Type B pancreatic cell (in vitro differentiated cells): ENCODE results near the gene PRKCZ. TPM values are rescaled to one million over a fixed set of nuclear protein-coding genes. Genes with fewer than 3 reads are reported as not detected.

Experiments used
- DNase-seq: peaks from one replicate; pipeline ENCODE4 v3.0.0; 2021; ENCODE audit warnings: mixed read lengths; ENCODE audit not compliant: unreplicated experiment; ENCODE audit errors: extremely low spot score
- H3K27ac Mint-ChIP-seq: 2 replicates; pipeline ENCODE4 v1.8.0; 2021; ENCODE audit warnings: mild to moderate bottlenecking, mixed read lengths
- H3K27me3 Mint-ChIP-seq: 2 replicates; pipeline ENCODE4 v1.8.0; 2021; ENCODE audit warnings: mixed read lengths
- H3K36me3 Mint-ChIP-seq: 2 replicates; pipeline ENCODE4 v1.8.0; 2021; ENCODE audit warnings: mixed read lengths
- H3K4me1 Mint-ChIP-seq: one replicate; pipeline ENCODE4 v1.8.0; 2021; ENCODE audit warnings: mixed read lengths; ENCODE audit not compliant: unreplicated experiment
- H3K4me3 Mint-ChIP-seq: 2 replicates; pipeline ENCODE4 v1.8.0; 2021; ENCODE audit warnings: mild to moderate bottlenecking, mixed read lengths
- H3K9me3 Mint-ChIP-seq: 2 replicates; pipeline ENCODE4 v1.8.0; 2021; ENCODE audit warnings: mixed read lengths
- CTCF ChIP-seq: fragments of 200-600 bp; sonication (generic); conservative IDR thresholded peaks from 2 replicates; pipeline ENCODE4 v1.5.0; 2021; ENCODE audit warnings: antibody characterized with exemption, mild to moderate bottlenecking
- total RNA-seq: library from RNA; stranded (reverse); gene quantifications from 2 replicates; pipeline ENCODE4 v1.2.1, GENCODE V29; 2021; ENCODE audit warnings: low replicate concordance

Gene PRKCZ
- total RNA-seq, 1 donor from 2014 or later: 33.2 TPM

GRCh38 chr1:2095981-2096736 lies 45.9 kb downstream of the PRKCZ start:
- no peak for DNase-seq
- no peaks in the 10 kb centered on the region for H3K27me3 Mint-ChIP-seq
- H3K27ac Mint-ChIP-seq: no peak overlapping the region
- peaks cover 9% of the 10 kb centered on the region for H3K36me3 Mint-ChIP-seq
- no peak overlapping the region for H3K4me3 Mint-ChIP-seq
- H3K4me1 Mint-ChIP-seq: peaks cover 19% of the 10 kb centered on the region
- peaks cover 6% of the 10 kb centered on the region for H3K9me3 Mint-ChIP-seq
- TF ChIP-seq CTCF: no peak

- Mint-ChIP-seq H3K27ac (peak overlapping the region; percentile 86), H3K4me3 (no peak overlapping the region), H3K36me3 (peaks cover 14% of the 10 kb centered on the region), H3K27me3 (no peaks in the 10 kb centered on the region), H3K4me1 (peaks cover 19% of the 10 kb centered on the region), H3K9me3 (peaks cover 6% of the 10 kb centered on the region)
- DNase-seq: no peak
- TF ChIP-seq CTCF: no peak
Observed at GRCh38 chr1:2097386-2098300, 47.4 kb downstream of the PRKCZ start.

GRCh38 chr1:2098301-2098698 lies 48.1 kb downstream of the PRKCZ start:
- peaks cover 14% of the 10 kb centered on the region for H3K36me3 Mint-ChIP-seq
- no peak overlapping the region for H3K4me3 Mint-ChIP-seq
- no peak for DNase-seq

GRCh38 chr1:2098839-2099785 lies 48.9 kb downstream of the PRKCZ start:
- no peak overlapping the region for H3K4me3 Mint-ChIP-seq
- peaks cover 6% of the 10 kb centered on the region for H3K9me3 Mint-ChIP-seq
- H3K27me3 Mint-ChIP-seq: no peaks in the 10 kb centered on the region
- TF ChIP-seq CTCF: no peak
- H3K27ac Mint-ChIP-seq: peak overlapping the region; percentile 43
- H3K36me3 Mint-ChIP-seq: peaks cover 14% of the 10 kb centered on the region
- peaks cover 27% of the 10 kb centered on the region for H3K4me1 Mint-ChIP-seq
- DNase-seq: no peak

More at GRCh38 chr1:2098301-2098698, 48.1 kb downstream of the PRKCZ start:
- Mint-ChIP-seq H3K27me3 (no peaks in the 10 kb centered on the region), H3K9me3 (peaks cover 6% of the 10 kb centered on the region), H3K4me1 (peaks cover 21% of the 10 kb centered on the region), H3K27ac (peak overlapping the region; percentile 86)
- no peak for TF ChIP-seq CTCF
